Hematopoietic multipotent progenitor cell (in vitro differentiated cells): ENCODE results near the gene BPTF. TPM values are rescaled to one million over a fixed set of nuclear protein-coding genes. Genes with fewer than 3 reads are reported as not detected.
"Not testable (repeated sequence)": the region's sequence is repeated elsewhere in the genome, so short reads cannot be mapped to it uniquely, and the experiment has no call there.

Source experiments
- DNase-seq, 3 donors: peaks; one replicate each; pipeline ENCODE4 v3.0.0-alpha.2; 2011 to 2015; ENCODE audit warnings: low read depth in 2 of 3, low spot score in 2 of 3
- total RNA-seq: library from RNA; depleted of rRNA; stranded (reverse); fragments of >200 nt; gene quantifications from one replicate; pipeline ENCODE4 v1.2.3, GENCODE V29; 2012

BPTF gene
- total RNA-seq, 1 donor: 116 TPM

DNA sequence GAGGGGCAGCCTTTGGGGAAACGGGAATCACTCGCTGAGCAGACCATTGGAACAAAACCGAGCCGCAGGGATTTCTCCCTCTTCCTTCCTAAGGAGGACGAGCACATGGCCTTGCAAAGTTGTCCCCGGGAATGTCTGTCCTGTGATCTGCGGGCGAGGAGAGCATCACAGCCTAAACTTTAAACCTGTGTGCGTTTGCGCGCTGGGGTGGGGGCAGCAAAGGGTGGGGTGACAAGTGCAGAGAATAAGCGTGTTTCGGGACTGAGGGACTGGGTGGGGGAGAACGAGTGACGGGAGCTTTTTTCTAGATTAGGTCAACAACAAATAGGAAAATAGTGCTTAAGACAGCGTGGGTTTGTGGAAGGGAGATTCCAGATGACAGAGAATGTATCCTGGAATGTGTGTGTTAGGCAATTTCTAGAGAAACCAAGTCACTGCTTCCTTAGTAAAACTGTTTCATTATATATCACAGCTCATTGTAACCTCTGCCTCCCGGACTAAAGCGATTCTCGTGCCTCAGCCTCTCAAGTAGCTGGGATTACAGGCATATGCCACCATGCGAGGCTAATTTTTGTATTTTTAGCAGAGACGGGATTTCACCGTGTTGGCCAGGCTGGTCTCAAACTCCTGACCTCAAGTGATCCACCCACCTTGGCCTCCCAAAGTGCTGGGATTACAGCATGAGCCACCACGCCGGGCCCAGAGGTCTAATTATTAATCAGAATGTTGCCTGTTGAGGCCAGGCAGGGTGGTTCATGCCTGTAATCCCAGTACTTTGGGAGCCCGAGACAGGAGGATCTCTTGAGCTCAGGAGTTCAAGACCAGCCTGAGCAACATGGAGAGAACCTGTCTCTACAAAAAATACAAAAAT is 171.2 kb downstream of the BPTF start, which contains the start of gene C17orf58:
TSS of gene C17orf58 (minus strand) at position 169 of the 871 bp plus-strand sequence. CDS start 271 bp downstream, outside the sequence.
- not testable (repeated sequence) for DNase-seq

- DNase-seq: no peak
Measured at GRCh38 chr17:67998466-67998865, 173.2 kb downstream of the BPTF start.

- no peak for DNase-seq
Measured at GRCh38 chr17:67999291-67999911, 174.1 kb downstream of the BPTF start.

DNA sequence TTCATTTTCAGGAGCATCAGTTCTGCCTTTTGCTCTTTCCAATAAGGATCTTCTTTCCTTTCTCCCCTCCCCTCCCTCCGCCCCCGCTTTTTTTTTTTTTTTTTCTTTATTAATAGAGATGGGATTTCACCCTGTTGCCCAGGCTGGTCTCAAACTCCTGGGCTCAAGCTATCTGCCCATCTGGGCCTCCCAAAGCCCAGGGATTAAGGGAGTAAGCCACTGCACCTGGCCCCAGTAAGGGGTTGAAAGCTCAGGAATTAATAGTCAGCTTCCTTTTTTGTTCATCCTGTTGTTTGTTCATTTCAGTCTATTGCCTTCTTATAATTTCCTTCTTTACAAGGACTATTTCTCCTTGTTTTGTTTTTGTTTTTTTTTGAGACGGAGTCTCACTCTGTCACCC is 178.9 kb downstream of the BPTF start:
- DNase-seq: no peak

GRCh38 chr17:68006797-68007196 is 181.5 kb downstream of the BPTF start:
- no peak for DNase-seq

- DNase-seq: peak in 2 of 3 donors; percentile 49 to 59
Measured at GRCh38 chr17:68011199-68011665, 185.9 kb downstream of the BPTF start.

DNA sequence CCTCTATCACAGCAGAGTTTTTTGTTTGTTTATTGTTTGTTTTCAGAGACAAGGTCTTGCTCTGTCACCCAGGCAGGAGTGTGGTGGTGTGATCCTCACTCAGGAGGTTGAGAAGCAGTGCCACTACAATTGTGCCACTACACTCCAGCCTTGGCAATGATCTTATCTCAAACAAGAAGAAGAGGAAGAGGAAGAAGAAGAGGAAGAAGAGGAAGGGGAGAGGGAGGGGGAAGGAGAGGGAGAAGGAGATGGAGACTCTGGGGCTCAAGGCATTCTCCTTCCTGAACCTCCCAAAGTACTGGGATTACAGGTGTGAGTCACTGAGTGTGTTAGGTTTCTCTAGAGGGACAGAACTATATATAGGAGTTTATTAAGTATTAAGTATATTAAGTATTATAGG is 188.1 kb downstream of the BPTF start:
- no peak for DNase-seq

DNA sequence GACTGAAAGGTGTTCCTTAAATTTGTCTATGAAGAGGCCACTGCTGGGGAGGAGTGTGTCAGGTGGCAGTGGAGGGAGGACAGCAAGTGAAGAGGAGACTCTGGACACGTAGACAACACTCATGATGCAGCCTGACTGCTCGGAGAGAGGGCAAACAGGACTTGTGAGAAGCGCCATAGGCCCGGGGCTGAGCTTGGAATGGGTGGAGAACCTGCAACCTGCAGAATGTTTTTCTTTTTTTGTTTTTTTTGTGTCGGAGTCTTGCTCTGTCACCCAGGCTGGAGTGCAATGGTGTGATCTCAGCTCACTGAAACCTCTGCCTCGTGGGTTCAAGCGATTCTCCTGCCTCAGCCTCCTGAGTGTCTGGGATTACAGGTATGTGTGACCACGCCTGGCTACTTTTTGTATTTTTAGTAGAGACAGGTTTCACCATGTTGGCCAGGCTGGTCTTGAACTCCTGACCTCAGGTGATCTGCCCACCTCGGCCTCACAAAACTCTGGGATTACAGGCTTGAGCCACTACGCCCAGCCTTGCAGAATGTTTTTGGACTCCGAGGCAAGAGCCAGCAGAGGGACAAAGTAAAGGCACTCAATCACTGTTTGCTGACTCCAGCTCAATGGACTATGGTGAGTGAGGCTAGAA is 189.9 kb downstream of the BPTF start:
- no peak for DNase-seq

DNA sequence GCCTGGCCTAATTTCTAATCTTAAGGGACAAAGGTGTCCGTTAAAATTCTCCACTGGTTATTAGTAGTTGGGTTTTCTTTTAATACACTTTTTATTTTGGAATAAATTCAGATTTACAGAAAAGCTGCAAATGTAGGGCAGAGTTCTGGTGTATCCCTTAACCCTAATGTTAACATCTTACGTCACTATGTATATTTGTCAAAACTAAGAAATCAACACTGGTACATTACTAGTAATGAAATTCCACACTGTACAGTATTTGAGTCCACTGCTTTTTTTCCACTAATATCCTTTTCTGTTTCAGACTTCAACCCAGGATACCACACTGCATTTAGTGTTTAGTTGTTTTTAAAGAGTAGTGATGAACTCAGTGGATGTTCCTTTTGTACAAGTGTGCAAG is 191.5 kb downstream of the BPTF start:
- DNase-seq: no peak

- DNase-seq: not testable (repeated sequence)
Measured at GRCh38 chr17:68018493-68018892, 193.2 kb downstream of the BPTF start.

- no peak for DNase-seq
Measured at GRCh38 chr17:68019336-68019674, 194.0 kb downstream of the BPTF start.

DNA sequence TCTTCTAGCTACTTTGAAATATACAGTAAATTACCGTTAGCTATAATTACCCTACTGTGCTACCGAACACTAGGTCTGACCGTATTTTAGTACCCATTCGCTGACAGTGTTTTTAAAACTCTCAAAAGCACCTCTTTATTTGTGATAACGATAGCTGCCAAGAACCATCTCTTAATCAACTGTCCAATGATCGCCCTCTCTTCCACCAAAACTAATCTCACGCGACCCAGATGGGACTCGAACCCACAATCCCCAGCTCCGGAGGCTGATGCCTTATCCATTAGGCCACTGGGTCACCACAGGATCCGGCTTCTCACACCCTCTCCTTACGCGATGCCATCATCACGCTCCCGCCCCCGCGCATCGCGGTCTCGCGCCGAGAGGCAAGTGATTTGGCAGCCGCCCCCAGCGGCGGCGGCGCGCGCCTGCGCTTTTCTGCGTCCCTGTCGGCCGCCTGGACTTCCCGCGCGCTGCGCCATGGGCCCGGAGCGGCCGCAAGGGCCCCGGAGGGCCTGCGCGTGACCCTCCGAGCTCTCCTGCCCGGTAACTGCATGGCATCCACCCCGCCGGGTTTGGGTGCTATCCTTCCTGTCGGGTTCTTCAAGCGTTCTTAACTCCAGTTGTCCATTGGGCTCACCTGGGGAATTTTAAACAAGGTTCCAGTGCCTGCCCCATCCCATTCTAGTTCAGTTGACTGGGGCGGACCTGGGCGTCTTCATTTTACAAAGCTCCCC is 194.5 kb downstream of the BPTF start:
- peak; percentile 92 to 98 (median 95) for DNase-seq

DNA sequence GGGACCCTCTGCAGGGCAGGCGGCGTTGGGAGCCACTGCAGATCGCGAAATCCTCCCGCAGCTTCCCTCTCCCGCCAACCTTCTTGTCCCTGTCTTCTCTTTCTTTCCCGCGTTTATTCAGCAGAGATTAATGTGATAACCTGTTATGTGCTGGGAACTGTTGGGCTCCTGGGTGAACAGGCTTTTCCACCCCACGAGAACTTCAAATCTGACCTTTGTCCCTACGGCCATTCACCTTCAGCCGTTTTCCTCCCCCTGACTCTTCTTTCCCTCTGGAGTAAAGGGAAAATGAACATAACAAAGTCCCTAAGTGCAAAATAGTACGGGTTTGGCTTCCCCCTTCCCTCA is 195.1 kb downstream of the BPTF start:
- DNase-seq: peak in 1 of 3 donors; percentile 19

- not testable (repeated sequence) for DNase-seq
Measured at GRCh38 chr17:68020791-68021190, 195.5 kb downstream of the BPTF start.

- no peak for DNase-seq
Measured at GRCh38 chr17:68021963-68022362, 196.7 kb downstream of the BPTF start.

DNA sequence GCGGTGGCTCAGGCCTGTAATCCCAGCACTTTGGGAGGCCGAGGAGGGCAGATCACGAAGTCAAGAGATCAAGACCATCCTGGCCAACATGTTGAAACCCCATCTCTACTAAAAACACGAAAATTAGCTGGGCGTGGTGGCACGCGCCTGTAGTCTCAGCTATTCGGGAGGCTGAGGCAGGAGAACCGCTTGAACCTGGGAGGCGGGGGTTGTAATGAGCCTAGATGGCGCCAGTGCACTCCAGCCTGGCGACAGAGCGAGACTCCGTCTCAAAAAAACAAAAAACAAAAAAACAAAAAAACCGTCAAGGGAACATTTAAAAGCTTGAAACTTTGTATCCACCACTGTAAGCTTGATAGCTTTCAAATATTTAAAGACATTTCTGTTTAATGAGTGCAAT is 197.2 kb downstream of the BPTF start:
- DNase-seq: not testable (repeated sequence)

GRCh38 chr17:68029512-68030215 is 204.4 kb downstream of the BPTF start:
- no peak for DNase-seq
